GM19463 (cell line): ENCODE data around the gene SMARCD2.
A peak's percentile ranks its signal among the peaks of the same experiment; 100 is the strongest.

Experiments used
- ATAC-seq: cut with Tn5 transposase; IDR thresholded peaks from one replicate; pipeline ENCODE4 v1.9.1; 2021; ENCODE audit warnings: mild to moderate bottlenecking, moderate library complexity; ENCODE audit not compliant: unreplicated experiment

Gene SMARCD2

GRCh38 chr17:63833026-63833740 lies 9.3 kb downstream of the SMARCD2 start:
- no peak for ATAC-seq

DNA sequence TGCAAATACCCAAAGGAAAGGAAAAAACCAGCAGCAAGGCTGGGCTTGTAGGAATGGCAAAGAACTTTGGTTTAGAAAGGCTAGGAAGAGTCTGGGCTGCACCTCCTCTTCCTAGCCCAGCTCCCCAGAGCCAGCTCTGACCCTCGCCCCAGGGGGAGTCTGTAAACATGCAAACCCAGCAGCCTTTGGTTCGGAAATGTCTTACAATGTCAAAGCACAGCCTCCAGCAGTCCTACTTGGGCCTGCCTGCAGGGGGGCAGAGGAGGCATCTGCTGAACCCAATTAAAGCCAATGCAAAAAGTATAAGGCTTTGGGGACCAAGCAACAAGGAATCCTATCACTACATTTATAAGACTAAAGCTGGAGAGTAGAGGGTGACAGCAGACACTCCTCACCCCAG lies 10.0 kb downstream of the SMARCD2 start:
- ATAC-seq = no peak

DNA sequence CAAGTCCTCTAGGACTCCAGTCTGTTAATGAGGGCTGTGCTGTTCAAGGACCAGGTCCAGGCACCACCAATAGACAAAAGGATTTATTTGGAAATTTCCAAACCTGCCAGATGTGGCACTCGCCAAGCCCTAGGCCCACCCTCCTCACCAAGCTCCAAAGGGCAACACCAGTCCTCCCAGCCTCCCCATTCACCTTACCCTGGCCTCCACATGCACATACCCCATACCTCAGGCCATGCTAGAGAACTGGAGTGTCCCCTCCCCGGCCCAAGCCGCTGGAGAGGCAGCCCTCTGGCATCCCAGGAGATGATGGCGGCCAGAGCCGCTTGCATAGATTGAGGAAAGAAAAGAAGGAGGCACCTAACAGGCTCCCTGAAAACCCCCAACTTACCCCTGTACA lies 10.5 kb downstream of the SMARCD2 start:
- ATAC-seq = no peak

- no peak for ATAC-seq
Measured at GRCh38 chr17:63831505-63831904, 11.0 kb downstream of the SMARCD2 start.

GRCh38 chr17:63830904-63831491 lies 11.5 kb downstream of the SMARCD2 start:
- ATAC-seq = no peak

- ATAC-seq = no peak
Measured at GRCh38 chr17:63830278-63830677, 12.2 kb downstream of the SMARCD2 start.

- ATAC-seq = no peak
Measured at GRCh38 chr17:63828936-63829335, 13.5 kb downstream of the SMARCD2 start.

DNA sequence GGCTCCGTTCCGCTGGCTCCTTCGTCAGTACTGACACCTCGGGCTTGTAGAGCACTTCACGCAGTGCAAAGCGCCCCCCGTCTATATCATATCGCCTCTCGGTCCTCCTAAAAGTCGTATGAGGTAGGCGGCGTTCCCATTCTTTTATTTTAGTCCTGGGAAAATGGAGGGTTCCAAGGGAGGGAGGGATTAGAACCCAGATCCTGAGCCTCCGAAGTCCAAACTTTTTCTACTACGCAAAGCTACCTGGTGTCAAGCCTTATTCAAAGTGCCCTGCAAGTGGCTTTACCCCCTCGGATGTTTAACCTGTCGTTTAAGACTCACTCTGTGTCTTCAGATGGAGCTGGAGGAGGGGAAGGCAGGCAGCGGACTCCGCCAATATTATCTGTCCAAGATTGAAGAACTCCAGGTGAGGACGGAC lies 14.7 kb downstream of the SMARCD2 start:
- no peak for ATAC-seq

DNA sequence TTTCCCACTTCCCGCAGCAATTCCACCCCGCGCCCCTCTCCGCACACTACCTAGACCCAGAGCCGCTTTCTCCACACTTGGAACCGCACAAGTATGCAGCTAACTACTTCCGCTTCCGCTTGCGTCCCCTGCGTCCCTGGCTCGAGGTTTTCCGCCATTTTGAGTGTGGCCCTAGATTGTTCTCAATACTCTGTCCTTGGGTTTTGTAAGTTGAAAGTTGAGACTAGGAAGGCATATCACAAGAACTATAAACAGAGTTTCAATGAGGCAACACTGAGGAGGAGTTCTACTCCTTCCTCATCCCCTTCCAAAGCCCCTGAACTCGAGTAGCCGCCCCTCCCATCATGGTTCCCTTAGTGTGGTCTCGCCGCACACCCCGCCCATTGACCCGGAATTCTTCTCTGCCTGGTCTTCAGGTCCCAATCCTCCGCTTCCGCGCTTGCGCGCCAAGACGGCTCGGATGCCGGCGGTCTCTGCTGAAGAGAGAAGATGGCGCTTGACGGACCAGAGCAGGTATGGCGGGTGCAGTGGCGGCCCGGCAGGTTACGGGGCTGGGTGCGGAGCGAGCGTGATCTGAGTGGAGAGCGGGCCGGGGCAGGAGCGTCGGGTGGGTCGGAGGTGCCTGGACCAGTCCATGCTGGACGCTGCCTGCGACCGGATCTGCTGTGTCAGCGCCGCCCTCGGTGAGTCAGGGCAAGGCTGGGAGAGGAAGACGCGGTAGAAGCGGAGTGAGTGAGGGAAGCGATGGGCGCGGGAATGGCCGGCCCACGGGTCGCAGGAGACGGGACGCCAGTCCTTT lies 15.3 kb downstream of the SMARCD2 start, which contains the start of the genes FTSJ3 and PSMC5:
Gene FTSJ3, minus strand, starts transcription at position 662 of the 799 bp plus-strand sequence. CDS start 761 bp downstream, outside the sequence.
Gene PSMC5, plus strand, starts transcription at position 430 of the 799 bp plus-strand sequence. Its CDS starts 60 bp downstream, at position 490.
- ATAC-seq = peak; percentile 89

DNA sequence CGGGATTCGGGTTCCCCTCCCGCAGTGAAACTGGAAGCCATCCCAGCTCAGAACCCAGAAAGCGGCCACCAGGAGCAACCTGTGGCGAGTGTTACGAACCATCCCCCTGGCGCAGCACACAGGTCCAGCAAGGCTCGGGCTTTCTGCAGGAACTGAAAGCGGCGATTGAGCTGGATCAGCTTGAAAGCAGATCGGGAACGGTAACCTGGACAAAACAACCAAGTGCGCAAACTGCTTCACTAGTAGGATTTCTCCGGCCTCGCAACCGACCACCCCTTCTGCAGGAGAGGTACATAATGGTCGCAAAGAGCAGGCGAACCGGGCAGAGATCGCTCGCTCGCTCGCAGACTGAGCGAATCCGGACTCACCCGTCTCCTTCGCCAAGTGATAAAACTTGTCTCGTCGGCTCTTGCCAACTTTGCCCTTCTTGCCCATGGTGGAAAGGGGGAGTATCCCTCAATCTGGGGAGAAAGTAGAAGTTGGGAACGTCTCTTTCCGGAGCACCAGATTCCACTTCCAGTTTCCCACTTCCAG lies 15.9 kb downstream of the SMARCD2 start:
- ATAC-seq = no peak

DNA sequence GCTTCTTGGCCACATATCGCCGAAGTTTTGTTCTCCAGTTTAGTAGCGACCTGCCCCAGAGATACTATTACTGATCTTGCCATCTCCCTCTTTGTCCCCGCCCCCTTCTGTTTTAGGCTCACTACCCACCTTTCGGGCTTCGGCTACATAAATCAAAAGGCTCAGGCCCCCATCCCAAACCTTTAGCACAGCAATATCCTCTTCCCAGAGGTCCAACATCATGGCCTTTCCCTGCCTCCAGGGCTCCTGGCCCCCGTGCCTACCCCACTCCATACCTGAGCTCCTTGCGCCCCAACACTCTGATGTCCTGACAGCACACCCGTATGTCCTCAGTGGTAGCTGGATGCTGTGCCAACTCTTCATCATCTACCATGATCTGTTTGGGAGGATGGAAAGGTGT lies 18.1 kb downstream of the SMARCD2 start:
- no peak for ATAC-seq

- no peak for ATAC-seq
Measured at GRCh38 chr17:63823659-63824331, 18.7 kb downstream of the SMARCD2 start.

GRCh38 chr17:63822537-63822936 lies 19.9 kb downstream of the SMARCD2 start:
- no peak for ATAC-seq

DNA sequence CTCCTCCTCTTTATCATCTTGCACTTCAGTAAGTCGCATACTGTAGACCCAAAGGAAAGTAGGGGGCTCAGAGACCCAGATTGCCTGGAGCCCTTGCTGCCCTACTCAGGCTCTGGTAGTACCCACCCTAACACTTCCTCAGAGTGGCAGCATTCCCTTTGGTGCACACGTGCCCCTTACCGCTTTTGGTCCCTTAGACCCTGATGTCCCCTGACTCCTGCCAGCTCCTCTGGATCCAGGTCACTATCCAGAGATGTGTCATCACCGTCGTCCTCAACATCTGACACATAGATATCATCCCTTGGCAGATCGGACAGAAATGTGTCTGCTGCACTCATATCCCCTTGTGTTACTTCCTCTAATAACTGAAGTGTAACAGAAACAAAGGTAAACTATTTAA lies 20.7 kb downstream of the SMARCD2 start:
- ATAC-seq = no peak

DNA sequence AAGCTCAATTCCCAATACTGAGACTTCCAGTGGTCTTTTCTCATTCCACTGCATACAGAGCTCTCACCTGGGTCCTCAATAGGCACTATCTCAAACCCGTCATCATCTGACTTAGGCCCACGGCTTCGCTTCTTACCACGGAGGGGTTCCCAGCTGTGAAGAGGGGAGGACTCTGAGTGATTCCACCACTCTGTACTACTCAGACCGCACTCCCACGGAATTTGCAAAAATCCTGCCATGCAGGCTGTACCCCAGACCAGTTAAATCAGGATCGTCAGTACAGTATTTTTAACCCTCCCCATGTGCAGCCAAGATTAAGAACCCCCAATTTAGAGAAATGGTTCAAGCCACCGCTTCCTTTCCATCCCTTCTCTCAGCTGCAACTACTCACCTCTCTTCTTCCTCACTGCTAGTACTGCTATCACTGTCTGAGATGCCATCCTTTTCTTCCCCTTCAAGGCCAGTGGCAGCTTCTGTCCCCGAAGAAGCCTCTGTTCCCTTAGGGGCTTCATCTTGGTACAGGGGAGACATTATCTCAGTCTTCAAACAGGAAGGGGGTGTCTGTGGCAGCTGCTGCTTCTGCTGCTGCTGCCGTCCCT lies 21.4 kb downstream of the SMARCD2 start:
- no peak for ATAC-seq

- no peak for ATAC-seq
Measured at GRCh38 chr17:63819585-63820537, 22.6 kb downstream of the SMARCD2 start.

DNA sequence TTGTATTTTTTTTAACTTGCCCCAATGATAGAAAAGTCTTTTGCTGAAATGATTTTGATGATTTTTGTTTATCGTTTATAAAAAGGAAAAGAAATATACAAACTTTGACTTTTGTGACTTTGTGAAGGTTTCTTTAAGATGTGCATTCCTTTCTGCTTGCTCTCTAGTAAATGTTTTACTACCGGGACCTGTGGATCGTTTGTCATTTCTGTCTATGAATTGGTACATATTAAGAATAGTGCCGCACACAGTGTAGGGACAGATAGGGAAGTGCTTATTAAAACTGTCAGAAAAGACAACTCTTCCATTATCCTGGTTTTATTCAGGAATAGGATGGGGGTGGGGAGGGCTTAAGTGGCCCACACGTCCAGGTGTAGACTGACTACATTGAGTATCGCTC lies 23.4 kb downstream of the SMARCD2 start:
- no peak for ATAC-seq

- ATAC-seq = no peak
Measured at GRCh38 chr17:63817736-63818385, 24.6 kb downstream of the SMARCD2 start.

GRCh38 chr17:63816669-63817068 lies 25.8 kb downstream of the SMARCD2 start:
- ATAC-seq = no peak
